ENCODE data around the gene NEUROD4. TPM values are rescaled to one million over a fixed set of nuclear protein-coding genes. Genes with fewer than 3 reads are reported as not detected.

The NEUROD4 gene
- total and polyA plus RNA-seq, 10 of the 15 experiments (the other 5 are each of a cell fraction or from before 2014, with no cell fraction given) = 0.06 TPM; not detected in 9

DNA sequence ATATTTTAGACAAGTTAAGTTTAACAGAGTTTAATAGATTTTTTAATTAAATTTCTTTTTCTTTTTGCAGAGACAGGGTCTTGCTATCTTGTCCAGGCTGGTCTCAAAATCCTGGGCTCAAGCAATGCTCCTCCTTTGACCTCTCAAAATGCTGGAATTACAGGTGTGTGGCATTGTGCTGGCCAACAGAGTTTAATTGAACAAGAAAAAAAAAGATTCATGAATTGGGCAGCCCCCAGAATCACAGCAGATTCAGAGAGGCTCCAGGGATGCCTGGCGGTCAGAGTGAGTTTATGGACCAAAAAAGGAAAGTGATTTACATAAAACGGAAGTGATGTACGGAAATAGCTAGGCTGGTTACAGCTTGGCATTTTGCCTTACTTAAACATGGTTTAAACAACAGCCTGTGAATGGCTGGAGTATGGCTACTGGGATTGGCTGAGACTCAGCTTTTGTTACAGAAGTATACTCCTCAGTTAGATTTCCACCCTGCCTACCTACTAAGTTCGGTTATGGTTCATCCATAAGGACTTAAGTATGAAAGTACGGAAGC lies 20.7 kb upstream of the NEUROD4 start:
- intact Hi-C loops (cut with micrococcal nuclease; ENCODE audit: unreplicated experiment) = loop anchor here (10.0 kb wide), 1 partner anchor 626 kb away; no protein-coding TSS in a partner anchor
- BruUV-seq (replicated peaks) = no TSS peak

More for the DNA sequence above, 20.7 kb upstream of the NEUROD4 start:
- Histone ChIP-seq H2AFZ (ENCODE audit: control insufficient read depth, low read depth, low read length) (no peak overlapping the region), H3K4me3 (no peak overlapping the region), H3K9me3 (replicated peaks; ENCODE audit: control insufficient read depth, insufficient read depth, low read length) (peaks cover 4% of the 10 kb centered on the region), H3K9ac (ENCODE audit: control insufficient read depth, insufficient read depth, low read length) (no peak overlapping the region), H3K4me2 (ENCODE audit: control insufficient read depth, insufficient read depth) (0 out of 2 replicates have a peak overlapping the region, but pooled peaks have one; percentile 5), H3K36me3 (ENCODE audit: control insufficient read depth in 2 of 2, insufficient read depth in 2 of 2, low read length in 1 of 2) (no peaks in the 10 kb centered on the region), H3K27me3 (replicated peaks in 1 of 2; ENCODE audit: control insufficient read depth in 2 of 2, insufficient read depth in 2 of 2, low read length in 1 of 2) (no peaks in the 10 kb centered on the region), H4K20me1 (ENCODE audit: control insufficient read depth, insufficient read depth) (no peaks in the 10 kb centered on the region), H3K4me1 (ENCODE audit: control insufficient read depth, insufficient read depth, low read length) (no peaks in the 10 kb centered on the region; the same call in 1 of the 2 replicates), H3K79me2 (ENCODE audit: control insufficient read depth, insufficient read depth, low read length) (no peaks in the 10 kb centered on the region), H3K27ac (ENCODE audit: control insufficient read depth, insufficient read depth) (no peak overlapping the region)
- no peak for DNase-seq (ENCODE audit: low read depth, low spot score)
- no peak for ATAC-seq
- ChIA-PET POLR2A (no interaction called here), RAD21 (ENCODE audit: unreplicated experiment) (no interaction called here), SMC1A (ENCODE audit: uncharacterized antibody, unreplicated experiment) (interaction anchor here (13.2 kb wide), 1 partner anchor 72 kb away, joined by 429 read pairs; no protein-coding TSS in a partner anchor), CTCF (interaction anchor here (12.8 kb wide), 1 partner anchor 71 kb away, joined by 700 read pairs; no protein-coding TSS in a partner anchor)
- WGBS (ENCODE audit: insufficient coverage, insufficient replicate concordance, low lambda C conversion rate, missing lambda C conversion rate) = 48% methylated on average over 5 of the region's 5 CpGs
- TF ChIP-seq NFXL1 (IDR thresholded peaks at IDR 0.05; ENCODE audit: borderline replicate concordance) (no peak), LARP7 (IDR thresholded peaks at IDR 0.05) (no peak), SUPT20H (IDR thresholded peaks at IDR 0.05; ENCODE audit: borderline replicate concordance, control insufficient read depth, low read depth, low read length) (no peak), IKZF1 (conservative IDR thresholded peaks at IDR 0.05) (no peak), NBN (IDR thresholded peaks at IDR 0.05) (no peak), PAX5 (IDR thresholded peaks at IDR 0.05; ENCODE audit: borderline replicate concordance, low read depth, low read length) (no peak), NR2C2 (IDR thresholded peaks at IDR 0.05; ENCODE audit: borderline replicate concordance, control insufficient read depth, insufficient read length, low read depth) (no peak)
- TF ChIP-seq, protein P1, sequence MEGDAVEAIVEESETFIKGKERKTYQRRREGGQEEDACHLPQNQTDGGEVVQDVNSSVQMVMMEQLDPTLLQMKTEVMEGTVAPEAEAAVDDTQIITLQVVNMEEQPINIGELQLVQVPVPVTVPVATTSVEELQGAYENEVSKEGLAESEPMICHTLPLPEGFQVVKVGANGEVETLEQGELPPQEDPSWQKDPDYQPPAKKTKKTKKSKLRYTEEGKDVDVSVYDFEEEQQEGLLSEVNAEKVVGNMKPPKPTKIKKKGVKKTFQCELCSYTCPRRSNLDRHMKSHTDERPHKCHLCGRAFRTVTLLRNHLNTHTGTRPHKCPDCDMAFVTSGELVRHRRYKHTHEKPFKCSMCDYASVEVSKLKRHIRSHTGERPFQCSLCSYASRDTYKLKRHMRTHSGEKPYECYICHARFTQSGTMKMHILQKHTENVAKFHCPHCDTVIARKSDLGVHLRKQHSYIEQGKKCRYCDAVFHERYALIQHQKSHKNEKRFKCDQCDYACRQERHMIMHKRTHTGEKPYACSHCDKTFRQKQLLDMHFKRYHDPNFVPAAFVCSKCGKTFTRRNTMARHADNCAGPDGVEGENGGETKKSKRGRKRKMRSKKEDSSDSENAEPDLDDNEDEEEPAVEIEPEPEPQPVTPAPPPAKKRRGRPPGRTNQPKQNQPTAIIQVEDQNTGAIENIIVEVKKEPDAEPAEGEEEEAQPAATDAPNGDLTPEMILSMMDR (IDR thresholded peaks at IDR 0.05 in 2 of 3, conservative IDR thresholded peaks at IDR 0.05 in 1 of 3; ENCODE audit: control insufficient read depth in 2 of 3, extremely low read depth in 1 of 3, insufficient read depth in 1 of 3, low read depth in 3 of 3, low read length in 3 of 3) = no peak
- TF ChIP-seq, protein P2, sequence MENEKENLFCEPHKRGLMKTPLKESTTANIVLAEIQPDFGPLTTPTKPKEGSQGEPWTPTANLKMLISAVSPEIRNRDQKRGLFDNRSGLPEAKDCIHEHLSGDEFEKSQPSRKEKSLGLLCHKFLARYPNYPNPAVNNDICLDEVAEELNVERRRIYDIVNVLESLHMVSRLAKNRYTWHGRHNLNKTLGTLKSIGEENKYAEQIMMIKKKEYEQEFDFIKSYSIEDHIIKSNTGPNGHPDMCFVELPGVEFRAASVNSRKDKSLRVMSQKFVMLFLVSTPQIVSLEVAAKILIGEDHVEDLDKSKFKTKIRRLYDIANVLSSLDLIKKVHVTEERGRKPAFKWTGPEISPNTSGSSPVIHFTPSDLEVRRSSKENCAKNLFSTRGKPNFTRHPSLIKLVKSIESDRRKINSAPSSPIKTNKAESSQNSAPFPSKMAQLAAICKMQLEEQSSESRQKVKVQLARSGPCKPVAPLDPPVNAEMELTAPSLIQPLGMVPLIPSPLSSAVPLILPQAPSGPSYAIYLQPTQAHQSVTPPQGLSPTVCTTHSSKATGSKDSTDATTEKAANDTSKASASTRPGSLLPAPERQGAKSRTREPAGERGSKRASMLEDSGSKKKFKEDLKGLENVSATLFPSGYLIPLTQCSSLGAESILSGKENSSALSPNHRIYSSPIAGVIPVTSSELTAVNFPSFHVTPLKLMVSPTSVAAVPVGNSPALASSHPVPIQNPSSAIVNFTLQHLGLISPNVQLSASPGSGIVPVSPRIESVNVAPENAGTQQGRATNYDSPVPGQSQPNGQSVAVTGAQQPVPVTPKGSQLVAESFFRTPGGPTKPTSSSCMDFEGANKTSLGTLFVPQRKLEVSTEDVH (IDR thresholded peaks at IDR 0.05; ENCODE audit: low read depth, partially characterized antibody) = no peak
- in situ Hi-C loops (cut with MboI) = no loop called here
- no peak for FAIRE-seq

Measured in GM12878 (cell line).